ENCODE results near the gene C1S.

GRCh38 chr12:7099290-7099996 is 38.9 kb downstream of the C1S start:
- TF ChIP-seq, protein P1, sequence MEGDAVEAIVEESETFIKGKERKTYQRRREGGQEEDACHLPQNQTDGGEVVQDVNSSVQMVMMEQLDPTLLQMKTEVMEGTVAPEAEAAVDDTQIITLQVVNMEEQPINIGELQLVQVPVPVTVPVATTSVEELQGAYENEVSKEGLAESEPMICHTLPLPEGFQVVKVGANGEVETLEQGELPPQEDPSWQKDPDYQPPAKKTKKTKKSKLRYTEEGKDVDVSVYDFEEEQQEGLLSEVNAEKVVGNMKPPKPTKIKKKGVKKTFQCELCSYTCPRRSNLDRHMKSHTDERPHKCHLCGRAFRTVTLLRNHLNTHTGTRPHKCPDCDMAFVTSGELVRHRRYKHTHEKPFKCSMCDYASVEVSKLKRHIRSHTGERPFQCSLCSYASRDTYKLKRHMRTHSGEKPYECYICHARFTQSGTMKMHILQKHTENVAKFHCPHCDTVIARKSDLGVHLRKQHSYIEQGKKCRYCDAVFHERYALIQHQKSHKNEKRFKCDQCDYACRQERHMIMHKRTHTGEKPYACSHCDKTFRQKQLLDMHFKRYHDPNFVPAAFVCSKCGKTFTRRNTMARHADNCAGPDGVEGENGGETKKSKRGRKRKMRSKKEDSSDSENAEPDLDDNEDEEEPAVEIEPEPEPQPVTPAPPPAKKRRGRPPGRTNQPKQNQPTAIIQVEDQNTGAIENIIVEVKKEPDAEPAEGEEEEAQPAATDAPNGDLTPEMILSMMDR (IDR thresholded peaks at IDR 0.05; ENCODE audit: borderline replicate concordance, extremely low read depth, low read length, poor library complexity, severe bottlenecking): no peak
- TF ChIP-seq EZH2 (IDR thresholded peaks at IDR 0.05; ENCODE audit: borderline replicate concordance, low read depth, low read length, severe bottlenecking): no peak
